WTC11 (cell line): ENCODE measurements around the gene CALU.

Experiments used
- ATF6 ChIP-seq: sonication (generic); formaldehyde crosslinking; IDR thresholded peaks from 2 replicates; pipeline ENCODE4 v1.8.1; 2023; ENCODE audit warnings: mild to moderate bottlenecking, missing genetic modification reagents
- CTCF ChIP-seq: fragments of 200-600 bp; IDR thresholded peaks from 2 replicates; pipeline ENCODE4 v1.8.0; 2022; ENCODE audit warnings: antibody characterized with exemption
- ESRRA ChIP-seq: sonication (generic); formaldehyde crosslinking; IDR thresholded peaks from 2 replicates; pipeline ENCODE4 v1.8.1; 2022; ENCODE audit warnings: mild to moderate bottlenecking, missing genetic modification reagents, borderline replicate concordance
- HMGXB4 ChIP-seq: sonication (generic); formaldehyde crosslinking; IDR thresholded peaks from 2 replicates; pipeline ENCODE4 v1.8.1; 2023; ENCODE audit warnings: mild to moderate bottlenecking, moderate library complexity, missing genetic modification reagents
- NFYB ChIP-seq: sonication (generic); formaldehyde crosslinking; conservative IDR thresholded peaks from 2 replicates; pipeline ENCODE4 v1.8.0; 2022; ENCODE audit warnings: low read depth, missing genetic modification reagents
- RELA ChIP-seq: sonication (generic); formaldehyde crosslinking; IDR thresholded peaks from 2 replicates; pipeline ENCODE4 v1.8.1; 2022; ENCODE audit warnings: missing genetic modification reagents, mild to moderate bottlenecking, borderline replicate concordance
- ZSCAN18 ChIP-seq: fragments of 250-450 bp; sonication (Bioruptor Pico); IDR thresholded peaks from 2 replicates; pipeline ENCODE4 v2.1.2; 2022; ENCODE audit warnings: mild to moderate bottlenecking, moderate library complexity

GRCh38 chr7:128801667-128802418 lies 62.7 kb downstream of the CALU start:
- no peak for TF ChIP-seq ATF6 (CRISPR knock-in tag)
- TF ChIP-seq CTCF: no peak
- no peak for TF ChIP-seq ESRRA (CRISPR knock-in tag)
- TF ChIP-seq ZSCAN18: no peak
- TF ChIP-seq NFYB (CRISPR knock-in tag): no peak
- TF ChIP-seq HMGXB4 (CRISPR knock-in tag): no peak
- TF ChIP-seq RELA (CRISPR knock-in tag): no peak
